H1 (cell line): ENCODE results near the gene PDZRN3. TPM values are rescaled to one million over a fixed set of nuclear protein-coding genes. Genes with fewer than 3 reads are reported as not detected.

ENCODE experiments used
- CTCF ChIA-PET: fragments of 300-600 bp; sonication (Branson Sonifier 250); formaldehyde crosslinking; loops from one replicate; lab custom pipeline; 2021; ENCODE audit not compliant: partially characterized antibody; lab: Charles Lee
- POLR2A ChIA-PET: fragments of 300-600 bp; sonication (Branson Sonifier 250); formaldehyde crosslinking; loops from one replicate; lab custom pipeline; 2021; ENCODE audit warnings: inconsistent platforms; ENCODE audit not compliant: partially characterized antibody; lab: Charles Lee
- DNase-seq, 2 experiments: peaks; one replicate each; pipeline versions ENCODE4 v3.0.0 to v3.0.0-alpha.2; 2010 to 2022; ENCODE audit warnings: low spot score in 2 of 2, low read depth in 1 of 2, mixed read lengths in 1 of 2
- FAIRE-seq: peaks from 2 replicates; lab custom pipeline; 2011; peaks lifted over from hg19 to GRCh38; lab: Jason Lieb, UNC
- H2AFZ ChIP-seq: 2 replicates; pipeline ENCODE4 v1.8.1; 2012; ENCODE audit warnings: low read length, inconsistent platforms
- H2AK5ac ChIP-seq: 2 replicates; pipeline ENCODE4 v1.6.1; 2013; ENCODE audit warnings: low read depth, low read length
- H2BK120ac ChIP-seq: replicated peaks from 2 replicates; pipeline ENCODE3; 2013; ENCODE audit warnings: low read depth, low read length, inconsistent platforms
- H2BK12ac ChIP-seq: 2 replicates; pipeline ENCODE4 v1.6.1; 2013; ENCODE audit warnings: low read depth, low read length
- H2BK15ac ChIP-seq: 2 replicates; pipeline ENCODE4 v1.6.1; 2013; ENCODE audit warnings: low read length
- H2BK20ac ChIP-seq: 2 replicates; pipeline ENCODE4 v1.6.1; 2013; ENCODE audit warnings: low read length
- H2BK5ac ChIP-seq: 2 replicates; pipeline ENCODE4 v1.6.1; 2013; ENCODE audit warnings: low read depth, low read length
- H3K14ac ChIP-seq: 2 replicates; pipeline ENCODE4 v1.6.1; 2013; ENCODE audit warnings: inconsistent platforms; ENCODE audit not compliant: insufficient read length
- H3K18ac ChIP-seq: 2 replicates; pipeline ENCODE4 v1.6.1; 2013; ENCODE audit warnings: low read length; ENCODE audit errors: extremely low read depth
- H3K23ac ChIP-seq: 2 replicates; pipeline ENCODE4 v1.6.1; 2013; ENCODE audit warnings: inconsistent platforms; ENCODE audit not compliant: insufficient read length
- H3K23me2 ChIP-seq: 2 replicates; pipeline ENCODE4 v1.6.1; 2013; ENCODE audit warnings: low read depth, low read length
- H3K27ac ChIP-seq: 2 replicates; pipeline ENCODE4 v1.6.1; 2011; ENCODE audit warnings: low read depth, low read length, inconsistent platforms
- H3K27me3 ChIP-seq, 4 experiments: replicated peaks in 1 of 4; 1 replicate in 1 of 4; 2 replicates in 3 of 4; pipeline versions ENCODE4 v1.6.1 to v1.8.1; 2011 to 2013; ENCODE audit warnings: low read length in 3 of 4, mild to moderate bottlenecking in 3 of 4, inconsistent platforms in 2 of 4, mixed read lengths in 2 of 4, moderate library complexity in 1 of 4; ENCODE audit not compliant: control insufficient read depth in 3 of 4, insufficient read depth in 3 of 4; ENCODE audit errors: extremely low read depth in 1 of 4
- H3K36me3 ChIP-seq, 4 experiments: 2 replicates each; pipeline versions ENCODE4 v1.6.1 to v1.8.1; 2011 to 2013; ENCODE audit warnings: mild to moderate bottlenecking in 4 of 4, low read length in 3 of 4, moderate library complexity in 2 of 4, control low read depth in 1 of 4, inconsistent platforms in 1 of 4; ENCODE audit not compliant: insufficient read depth in 4 of 4, control insufficient read depth in 2 of 4
- H3K4ac ChIP-seq: replicated peaks from 2 replicates; pipeline ENCODE3; 2013; ENCODE audit warnings: low read length, low read depth, mixed read lengths, inconsistent platforms; ENCODE audit not compliant: insufficient read length
- H3K4me1 ChIP-seq, 4 experiments: replicated peaks in 1 of 4; 1 replicate in 1 of 4; 2 replicates in 3 of 4; pipeline versions ENCODE4 v1.6.1 to v1.8.1; 2011 to 2013; ENCODE audit warnings: low read length in 3 of 4, inconsistent platforms in 2 of 4, mixed read lengths in 1 of 4; ENCODE audit not compliant: insufficient read depth in 4 of 4, control insufficient read depth in 3 of 4
- H3K4me2 ChIP-seq, 2 experiments: 2 replicates each; pipeline versions ENCODE4 v1.6.1 to v1.8.1; 2011 to 2013; ENCODE audit warnings: low read depth in 2 of 2, low read length in 2 of 2, control low read depth in 1 of 2, inconsistent platforms in 1 of 2, mild to moderate bottlenecking in 1 of 2; ENCODE audit not compliant: insufficient read depth in 1 of 2
- H3K4me3 ChIP-seq, 4 experiments: fragments of 200-600, 300-600 bp in 1 of 4; sonication (generic), shearing (Covaris generic), sonication (Bioruptor Twin) in 1 of 4; 2 replicates each; pipeline versions ENCODE4 v1.5.1 to v1.8.1; 2011 to 2016; ENCODE audit warnings: low read length in 4 of 4, low read depth in 3 of 4, control low read depth in 2 of 4, inconsistent platforms in 2 of 4, mild to moderate bottlenecking in 2 of 4, mixed read lengths in 1 of 4, moderate library complexity in 1 of 4; ENCODE audit not compliant: insufficient read depth in 2 of 4; ENCODE audit errors: extremely low read depth in 1 of 4
- H3K56ac ChIP-seq: replicated peaks from 2 replicates; pipeline ENCODE3; 2013; ENCODE audit warnings: low read depth, mild to moderate bottlenecking, mixed read lengths, low read length, inconsistent platforms; ENCODE audit not compliant: insufficient read length
- H3K79me1 ChIP-seq: 2 replicates; pipeline ENCODE4 v1.6.1; 2013; ENCODE audit warnings: low read depth, low read length, control low read depth
- H3K79me2 ChIP-seq, 2 experiments: 2 replicates each; pipeline versions ENCODE4 v1.6.1 to v1.8.1; 2012 to 2013; ENCODE audit warnings: low read length in 2 of 2, mild to moderate bottlenecking in 2 of 2, inconsistent platforms in 1 of 2; ENCODE audit not compliant: insufficient read depth in 2 of 2, control insufficient read depth in 1 of 2
- H3K9ac ChIP-seq, 4 experiments: replicated peaks in 1 of 4; 1 replicate in 1 of 4; 2 replicates in 3 of 4; pipeline versions ENCODE4 v1.6.1 to v1.8.1; 2011 to 2013; ENCODE audit warnings: low read depth in 3 of 4, low read length in 3 of 4, control low read depth in 2 of 4, mild to moderate bottlenecking in 2 of 4, moderate library complexity in 2 of 4, inconsistent platforms in 1 of 4; ENCODE audit errors: extremely low read depth in 1 of 4
- H3K9me3 ChIP-seq, 2 experiments: 2 replicates each; pipeline versions ENCODE4 v1.6.1 to v1.8.1; 2012 to 2013; ENCODE audit warnings: mild to moderate bottlenecking in 2 of 2, moderate library complexity in 2 of 2, control low read depth in 1 of 2, inconsistent platforms in 1 of 2, low read depth in 1 of 2, low read length in 1 of 2, mixed read lengths in 1 of 2; ENCODE audit not compliant: insufficient read depth in 2 of 2
- H4K20me1 ChIP-seq, 2 experiments: replicated peaks in 1 of 2; 2 replicates each; pipeline versions ENCODE3 to v1.8.1; 2011 to 2013; ENCODE audit warnings: inconsistent platforms in 2 of 2, low read length in 2 of 2, mild to moderate bottlenecking in 1 of 2; ENCODE audit not compliant: insufficient read depth in 2 of 2, control insufficient read depth in 1 of 2
- H4K5ac ChIP-seq: 2 replicates; pipeline ENCODE4 v1.6.1; 2013; ENCODE audit warnings: low read length, low read depth, mixed read lengths, inconsistent platforms; ENCODE audit not compliant: insufficient read length
- H4K8ac ChIP-seq: 2 replicates; pipeline ENCODE4 v1.8.0; 2013; ENCODE audit warnings: mild to moderate bottlenecking, moderate library complexity, low read length, inconsistent platforms; ENCODE audit not compliant: insufficient read depth; ENCODE audit errors: extremely low read depth
- H4K91ac ChIP-seq: replicated peaks from 2 replicates; pipeline ENCODE3; 2013; ENCODE audit warnings: low read length, mixed read lengths, inconsistent platforms; ENCODE audit not compliant: insufficient read length
- ATF2 ChIP-seq: IDR thresholded peaks from 2 replicates; pipeline ENCODE4 v1.6.1; 2012; ENCODE audit warnings: low read length, inconsistent platforms
- MAX ChIP-seq: IDR thresholded peaks from 2 replicates; pipeline ENCODE4 v1.6.1; 2012; ENCODE audit warnings: inconsistent platforms
- POLR2A ChIP-seq, 2 experiments: IDR thresholded peaks; 1 replicate in 1 of 2; 2 replicates in 1 of 2; pipeline ENCODE4 v1.6.1; 2011; ENCODE audit warnings: low read depth in 2 of 2, low read length in 2 of 2, mild to moderate bottlenecking in 2 of 2; ENCODE audit errors: control extremely low read depth in 1 of 2
- POU5F1 ChIP-seq: IDR thresholded peaks from 2 replicates; pipeline ENCODE4 v1.6.1; 2011; ENCODE audit warnings: low read depth, mild to moderate bottlenecking, low read length, moderate library complexity
- SP2 ChIP-seq: IDR thresholded peaks from 2 replicates; pipeline ENCODE4 v1.6.1; 2012; ENCODE audit warnings: mild to moderate bottlenecking, low read length, inconsistent platforms
- TCF12 ChIP-seq: IDR thresholded peaks from 2 replicates; pipeline ENCODE4 v1.6.1; 2011; ENCODE audit warnings: low read depth, mild to moderate bottlenecking, low read length
- polyA plus RNA-seq, 7 experiments: library from polyadenylated mRNA; depleted of rRNA in 3 of 7; stranded (reverse) in 5 of 7; unstranded in 2 of 7; fragments of >200 nt in 5 of 7; fragments of 200-250 nt in 2 of 7; gene quantifications; 1 replicate in 5 of 7; 2 replicates in 1 of 7; 4 replicates in 1 of 7; pipeline versions ENCODE4 v1.2.1 to v1.2.3, GENCODE V29; 2011 to 2013; ENCODE audit warnings: missing spikeins in 2 of 7, mixed read lengths in 2 of 7
- total RNA-seq: library from RNA; stranded (reverse); fragmentation: NEBNext Ultra II Directional; extraction: Animal tissue kit (Norgen Biotek cat#: 25700); gene quantifications from 2 replicates; pipeline ENCODE4 v1.2.1, GENCODE V29; 2021

Gene PDZRN3
- total and polyA plus RNA-seq, 2 of the 8 experiments (the other 6 are each of a cell fraction or from before 2014, with no cell fraction given), result 4.2 to 20.5 TPM

GRCh38 chr3:73661265-73661664, 36.5 kb upstream of the PDZRN3 start:
- no peaks in the 10 kb centered on the region; a peak in 3 of 7 replicates for H3K27me3 ChIP-seq
- H4K20me1 ChIP-seq, result no peaks in the 10 kb centered on the region
- DNase-seq, result no peak
- TF ChIP-seq POLR2A (IDR thresholded peaks at IDR 0.05; ENCODE audit: control extremely low read depth in 1 of 2, low read depth in 2 of 2, low read length in 2 of 2) (no peak), MAX (no peak), TCF12 (no peak), ATF2 (no peak), SP2 (no peak), POU5F1 (no peak)
- no peak overlapping the region for H2BK12ac ChIP-seq
- no peak overlapping the region for H2AK5ac ChIP-seq
- no peak overlapping the region for H4K5ac ChIP-seq
- H2AFZ ChIP-seq, result no peak overlapping the region
- H3K56ac ChIP-seq, result no peak overlapping the region
- H4K91ac ChIP-seq, result no peak overlapping the region
- H3K27ac ChIP-seq, result no peak overlapping the region
- no peak overlapping the region for H2BK120ac ChIP-seq
- no peak overlapping the region for H3K4me3 ChIP-seq
- no peak overlapping the region for H2BK5ac ChIP-seq
- H3K4ac ChIP-seq, result no peak overlapping the region
- H3K4me2 ChIP-seq, result no peak overlapping the region
- H3K4me1 ChIP-seq, result peaks cover 0 to 7% (median 4%) of the 10 kb centered on the region in 4 experiments; a peak in 3 of 7 replicates
- H3K79me1 ChIP-seq, result no peaks in the 10 kb centered on the region
- no peak overlapping the region for H3K14ac ChIP-seq
- H2BK20ac ChIP-seq, result no peak overlapping the region
- no peak overlapping the region for H3K9ac ChIP-seq
- H4K8ac ChIP-seq, result no peak overlapping the region
- CTCF ChIA-PET, result no interaction called here
- no peaks in the 10 kb centered on the region for H3K23me2 ChIP-seq
- no peak for FAIRE-seq
- H3K79me2 ChIP-seq, result no peaks in the 10 kb centered on the region
- no peak overlapping the region for H3K23ac ChIP-seq
- no peaks in the 10 kb centered on the region for H3K9me3 ChIP-seq
- no peak overlapping the region for H3K18ac ChIP-seq
- no peak overlapping the region for H2BK15ac ChIP-seq
- POLR2A ChIA-PET, result no interaction called here
- no peaks in the 10 kb centered on the region for H3K36me3 ChIP-seq
